Limb (tissue), 2 donors: ENCODE data around the gene TMEM182.

Experiments used
- DNase-seq, 2 donors: peaks; one replicate each; pipeline ENCODE4 v3.0.0-alpha.2; 2016; ENCODE audit errors: extremely low spot score in 2 of 2

The TMEM182 gene

GRCh38 chr2:102768253-102768652 lies 6.4 kb downstream of the TMEM182 start:
- DNase-seq: no peak

GRCh38 chr2:102768892-102769291 lies 7.1 kb downstream of the TMEM182 start:
- no peak for DNase-seq

- DNase-seq: no peak
These were observed 8.7 kb downstream of the TMEM182 start for GRCh38 chr2:102770506-102770905.

GRCh38 chr2:102771114-102771513 lies 9.3 kb downstream of the TMEM182 start:
- peak; percentile 49 to 65 for DNase-seq

GRCh38 chr2:102772659-102773058 lies 10.8 kb downstream of the TMEM182 start:
- no peak for DNase-seq

- DNase-seq: no peak
These were observed 11.4 kb downstream of the TMEM182 start for GRCh38 chr2:102773149-102773705.

- DNase-seq: no peak
These were observed 16.4 kb downstream of the TMEM182 start for GRCh38 chr2:102778260-102778659.

GRCh38 chr2:102780467-102780866 lies 18.6 kb downstream of the TMEM182 start:
- DNase-seq: no peak

GRCh38 chr2:102782187-102782586 lies 20.4 kb downstream of the TMEM182 start:
- no peak for DNase-seq

GRCh38 chr2:102782933-102783332 lies 21.1 kb downstream of the TMEM182 start:
- DNase-seq: peak in 1 of 2 donors; percentile 67

GRCh38 chr2:102783506-102784183 lies 21.8 kb downstream of the TMEM182 start:
- DNase-seq: no peak

- no peak for DNase-seq
These were observed 23.1 kb downstream of the TMEM182 start for GRCh38 chr2:102784940-102785339.

GRCh38 chr2:102788216-102788884 lies 26.5 kb downstream of the TMEM182 start:
- no peak for DNase-seq

- DNase-seq: no peak
These were observed 27.0 kb downstream of the TMEM182 start for GRCh38 chr2:102788885-102789260.

GRCh38 chr2:102789349-102790090 lies 27.7 kb downstream of the TMEM182 start:
- DNase-seq: no peak

GRCh38 chr2:102790091-102790455 lies 28.2 kb downstream of the TMEM182 start:
- no peak for DNase-seq

GRCh38 chr2:102792568-102793208 lies 30.9 kb downstream of the TMEM182 start:
- no peak for DNase-seq

- no peak for DNase-seq
These were observed 33.8 kb downstream of the TMEM182 start for GRCh38 chr2:102795641-102796040.

GRCh38 chr2:102796337-102796736 lies 34.5 kb downstream of the TMEM182 start:
- DNase-seq: no peak

- DNase-seq: no peak
These were observed 35.7 kb downstream of the TMEM182 start for GRCh38 chr2:102797486-102797885.

GRCh38 chr2:102798181-102798580 lies 36.4 kb downstream of the TMEM182 start:
- no peak for DNase-seq
